H9 (cell line): Measurements from ENCODE around the gene ABHD17B. TPM values are rescaled to one million over a fixed set of nuclear protein-coding genes. Genes with fewer than 3 reads are reported as not detected.

Experiments
- DNase-seq: peaks from one replicate; pipeline ENCODE4 v3.0.0-alpha.2; 2017
- H2AFZ ChIP-seq: one replicate; pipeline ENCODE4 v1.6.1; 2013; ENCODE audit warnings: mild to moderate bottlenecking, low read length, control low read depth, moderate library complexity
- H2AK5ac ChIP-seq: 2 replicates; pipeline ENCODE4 v1.6.1; 2013; ENCODE audit warnings: low read length, control low read depth, mixed read lengths; ENCODE audit not compliant: insufficient read length
- H2BK120ac ChIP-seq: one replicate; pipeline ENCODE4 v1.6.1; 2013; ENCODE audit warnings: low read depth, mild to moderate bottlenecking, low read length, control low read depth, inconsistent platforms; ENCODE audit not compliant: poor library complexity, severe bottlenecking
- H2BK12ac ChIP-seq: 2 replicates; pipeline ENCODE4 v1.6.1; 2013; ENCODE audit warnings: low read length, control low read depth, mixed read lengths, low read depth; ENCODE audit not compliant: insufficient read length
- H2BK15ac ChIP-seq: 2 replicates; pipeline ENCODE4 v1.6.1; 2013; ENCODE audit warnings: low read depth, low read length, control low read depth
- H2BK20ac ChIP-seq: one replicate; pipeline ENCODE4 v1.6.1; 2013; ENCODE audit warnings: low read depth, mild to moderate bottlenecking, low read length, control low read depth, inconsistent platforms; ENCODE audit not compliant: poor library complexity, severe bottlenecking
- H2BK5ac ChIP-seq: 2 replicates; pipeline ENCODE4 v1.6.1; 2013; ENCODE audit warnings: low read length, control low read depth, mixed read lengths; ENCODE audit not compliant: insufficient read length
- H3K14ac ChIP-seq: 2 replicates; pipeline ENCODE4 v1.6.1; 2013; ENCODE audit warnings: low read length, control low read depth; ENCODE audit not compliant: insufficient read depth
- H3K18ac ChIP-seq: 2 replicates; pipeline ENCODE4 v1.6.1; 2013; ENCODE audit warnings: low read depth, mild to moderate bottlenecking, mixed read lengths, low read length, control low read depth; ENCODE audit not compliant: insufficient read length
- H3K23ac ChIP-seq: 2 replicates; pipeline ENCODE4 v1.6.1; 2013; ENCODE audit warnings: low read length, control low read depth, mixed read lengths, low read depth; ENCODE audit not compliant: insufficient read length
- H3K23me2 ChIP-seq: 2 replicates; pipeline ENCODE4 v1.6.1; 2013; ENCODE audit warnings: low read depth, mild to moderate bottlenecking, mixed read lengths, low read length, control low read depth; ENCODE audit not compliant: insufficient read length, poor library complexity, severe bottlenecking
- H3K27ac ChIP-seq: 2 replicates; pipeline ENCODE4 v1.5.1; 2013; ENCODE audit warnings: low read length, control low read depth, mixed read lengths, low read depth; ENCODE audit not compliant: insufficient read length
- H3K27me3 ChIP-seq: 2 replicates; pipeline ENCODE4 v1.6.1; 2013; ENCODE audit warnings: low read length, control low read depth, inconsistent platforms; ENCODE audit not compliant: insufficient read depth
- H3K4ac ChIP-seq: 2 replicates; pipeline ENCODE4 v1.6.1; 2013; ENCODE audit warnings: low read depth, mild to moderate bottlenecking, control low read depth, inconsistent platforms, low read length, moderate library complexity
- H3K4me1 ChIP-seq: 2 replicates; pipeline ENCODE4 v1.6.1; 2013; ENCODE audit warnings: low read length, control low read depth, inconsistent platforms; ENCODE audit not compliant: insufficient read depth
- H3K4me2 ChIP-seq: 2 replicates; pipeline ENCODE4 v1.6.1; 2013; ENCODE audit warnings: low read length, control low read depth, mixed read lengths; ENCODE audit not compliant: insufficient read length, insufficient read depth
- H3K56ac ChIP-seq: 2 replicates; pipeline ENCODE4 v1.6.1; 2013; ENCODE audit warnings: low read depth, mild to moderate bottlenecking, mixed read lengths, low read length, control low read depth; ENCODE audit not compliant: insufficient read length
- H3K79me1 ChIP-seq: 2 replicates; pipeline ENCODE4 v1.6.1; 2013; ENCODE audit warnings: low read depth, mild to moderate bottlenecking, moderate library complexity, low read length, control low read depth, inconsistent platforms; ENCODE audit not compliant: insufficient read depth, poor library complexity, severe bottlenecking
- H3K79me2 ChIP-seq: 2 replicates; pipeline ENCODE4 v1.6.1; 2013; ENCODE audit warnings: low read length, control low read depth, inconsistent platforms; ENCODE audit not compliant: insufficient read depth
- H3K9ac ChIP-seq: 2 replicates; pipeline ENCODE4 v1.6.1; 2013; ENCODE audit warnings: low read length, control low read depth, mixed read lengths; ENCODE audit not compliant: insufficient read length; ENCODE audit errors: extremely low read depth
- H3K9me3 ChIP-seq: one replicate; pipeline ENCODE4 v1.6.1; 2013; ENCODE audit warnings: low read depth, low read length, inconsistent platforms; ENCODE audit not compliant: control insufficient read depth
- H3T11ph ChIP-seq: one replicate; pipeline ENCODE4 v1.6.1; 2013; ENCODE audit warnings: mild to moderate bottlenecking, low read length, control low read depth, inconsistent platforms
- H4K20me1 ChIP-seq: one replicate; pipeline ENCODE4 v1.6.1; 2013; ENCODE audit not compliant: control insufficient read depth, insufficient read length, insufficient read depth
- H4K5ac ChIP-seq: 2 replicates; pipeline ENCODE4 v1.6.1; 2013; ENCODE audit warnings: low read depth, mild to moderate bottlenecking, mixed read lengths, low read length, control low read depth; ENCODE audit not compliant: insufficient read length
- H4K8ac ChIP-seq: replicated peaks from 2 replicates; pipeline ENCODE4 v1.6.1; 2013; ENCODE audit warnings: low read length, control low read depth, mixed read lengths, low read depth; ENCODE audit not compliant: insufficient read length
- H4K91ac ChIP-seq: 2 replicates; pipeline ENCODE4 v1.6.1; 2013; ENCODE audit warnings: low read depth, mild to moderate bottlenecking, moderate library complexity, mixed read lengths, low read length, control low read depth; ENCODE audit not compliant: insufficient read length
- H3K27ac Mint-ChIP-seq, 3 experiments: 2 replicates in 2 of 3; 3 replicates in 1 of 3; pipeline ENCODE4 v1.8.0; 2020 to 2021; ENCODE audit warnings: mixed read lengths in 3 of 3, mild to moderate bottlenecking in 1 of 3, moderate library complexity in 1 of 3
- H3K27me3 Mint-ChIP-seq: 2 replicates; pipeline ENCODE4 v1.8.0; 2021; ENCODE audit warnings: low read depth, mild to moderate bottlenecking, moderate library complexity, mixed read lengths
- H3K36me3 Mint-ChIP-seq, 3 experiments: 2 replicates in 2 of 3; 3 replicates in 1 of 3; pipeline ENCODE4 v1.8.0; 2020 to 2021; ENCODE audit warnings: low read depth in 3 of 3, mixed read lengths in 3 of 3; ENCODE audit not compliant: insufficient read depth in 1 of 3
- H3K4me1 Mint-ChIP-seq, 2 experiments: 2 replicates each; pipeline ENCODE4 v1.8.0; 2020; ENCODE audit warnings: mixed read lengths in 2 of 2
- H3K4me3 Mint-ChIP-seq, 2 experiments: 2 replicates in 1 of 2; 3 replicates in 1 of 2; pipeline ENCODE4 v1.8.0; 2020 to 2021; ENCODE audit warnings: mild to moderate bottlenecking in 2 of 2, mixed read lengths in 2 of 2, moderate library complexity in 1 of 2
- H3K9me3 Mint-ChIP-seq, 2 experiments: 2 replicates in 1 of 2; 3 replicates in 1 of 2; pipeline ENCODE4 v1.8.0; 2020; ENCODE audit warnings: mild to moderate bottlenecking in 2 of 2, mixed read lengths in 2 of 2, moderate library complexity in 1 of 2
- CTCF ChIP-seq: fragments of 200-600 bp; sonication (generic); conservative IDR thresholded peaks from 3 replicates; pipeline ENCODE4 v1.8.0; 2021; ENCODE audit warnings: antibody characterized with exemption, mild to moderate bottlenecking
- total RNA-seq: library from RNA; stranded (reverse); gene quantifications from 2 replicates; pipeline ENCODE4 v1.2.1, GENCODE V29; 2021

ABHD17B gene
- total RNA-seq, 1 experiment from 2014 or later = 67.6 TPM

- H3K4me2 ChIP-seq = no peak overlapping the region
- H3K23ac ChIP-seq = no peak overlapping the region
- no peak overlapping the region for H2AFZ ChIP-seq
- no peaks in the 10 kb centered on the region for H3K23me2 ChIP-seq
- H3T11ph ChIP-seq = no peak overlapping the region
- Mint-ChIP-seq H3K9me3 (peaks cover 20 to 38% of the 10 kb centered on the region in 2 experiments; a peak in 4 of 5 replicates), H3K36me3 (peaks cover 34 to 52% (median 49%) of the 10 kb centered on the region in 3 experiments), H3K27ac (no peak overlapping the region), H3K4me3 (no peak overlapping the region), H3K27me3 (no peaks in the 10 kb centered on the region), H3K4me1 (peaks cover 20 to 23% of the 10 kb centered on the region in 2 experiments)
- DNase-seq = no peak
- H2BK15ac ChIP-seq = no peak overlapping the region
- H2BK5ac ChIP-seq = no peak overlapping the region
- H3K4me1 ChIP-seq = no peaks in the 10 kb centered on the region; the same call in 1 of the 2 replicates
- H3K18ac ChIP-seq = no peak overlapping the region
- no peaks in the 10 kb centered on the region for H3K27me3 ChIP-seq
- H3K14ac ChIP-seq = no peak overlapping the region
- no peak overlapping the region for H3K27ac ChIP-seq
- no peak overlapping the region for H3K9ac ChIP-seq
- H2AK5ac ChIP-seq = no peak overlapping the region
- H2BK120ac ChIP-seq = no peak overlapping the region
- H3K56ac ChIP-seq = no peak overlapping the region
- no peaks in the 10 kb centered on the region for H3K9me3 ChIP-seq
- H4K20me1 ChIP-seq = no peaks in the 10 kb centered on the region
- peaks cover 5% of the 10 kb centered on the region for H3K79me1 ChIP-seq
- H3K79me2 ChIP-seq = peaks cover 44% of the 10 kb centered on the region
- TF ChIP-seq CTCF = no peak
- no peak overlapping the region for H4K8ac ChIP-seq
- H3K4ac ChIP-seq = no peak overlapping the region
- no peak overlapping the region for H2BK20ac ChIP-seq
- H4K91ac ChIP-seq = no peak overlapping the region
- no peak overlapping the region for H2BK12ac ChIP-seq
- no peak overlapping the region for H4K5ac ChIP-seq
Observed at GRCh38 chr9:71884005-71884404, 27.0 kb downstream of the ABHD17B start.
